Endothelial cell (in vitro differentiated cells): ENCODE results near the gene UPK1B. TPM values are rescaled to one million over a fixed set of nuclear protein-coding genes. Genes with fewer than 3 reads are reported as not detected.
A peak's percentile ranks its signal among the peaks of the same experiment; 100 is the strongest.

Source experiments
- DNase-seq: peaks from one replicate; pipeline ENCODE4 v3.0.0; 2021; ENCODE audit warnings: low spot score
- H3K27ac Mint-ChIP-seq: one replicate; pipeline ENCODE4 v1.8.0; 2021; ENCODE audit warnings: mixed read lengths, inconsistent platforms; ENCODE audit not compliant: unreplicated experiment
- H3K27me3 Mint-ChIP-seq: one replicate; pipeline ENCODE4 v1.8.0; 2021; ENCODE audit warnings: mild to moderate bottlenecking, moderate library complexity, mixed read lengths, inconsistent platforms; ENCODE audit not compliant: unreplicated experiment
- H3K36me3 Mint-ChIP-seq: one replicate; pipeline ENCODE4 v1.8.0; 2021; ENCODE audit warnings: mild to moderate bottlenecking, low read depth, mixed read lengths, inconsistent platforms; ENCODE audit not compliant: unreplicated experiment
- H3K4me1 Mint-ChIP-seq: one replicate; pipeline ENCODE4 v1.8.0; 2021; ENCODE audit warnings: mild to moderate bottlenecking, mixed read lengths, inconsistent platforms; ENCODE audit not compliant: unreplicated experiment
- H3K4me3 Mint-ChIP-seq: one replicate; pipeline ENCODE4 v1.8.0; 2021; ENCODE audit warnings: mild to moderate bottlenecking, mixed read lengths, inconsistent platforms; ENCODE audit not compliant: unreplicated experiment
- H3K9me3 Mint-ChIP-seq: one replicate; pipeline ENCODE4 v1.8.0; 2021; ENCODE audit warnings: mixed read lengths, inconsistent platforms; ENCODE audit not compliant: unreplicated experiment
- CTCF ChIP-seq: fragments of 200-600 bp; sonication (generic); IDR thresholded peaks from one replicate; pipeline ENCODE4 v1.5.0; 2021; ENCODE audit warnings: antibody characterized with exemption; ENCODE audit not compliant: unreplicated experiment
- total RNA-seq: library from RNA; stranded (reverse); fragmentation: NEBNext Ultra II Directional; extraction: Animal tissue kit (Norgen Biotek cat#: 25700); gene quantifications from one replicate; pipeline ENCODE4 v1.2.1, GENCODE V29; 2021; ENCODE audit not compliant: unreplicated experiment

The UPK1B gene
- total RNA-seq, 1 donor from 2014 or later: not detected

- Mint-ChIP-seq H3K27ac (no peak overlapping the region), H3K9me3 (no peaks in the 10 kb centered on the region), H3K4me3 (no peak overlapping the region), H3K4me1 (peaks cover 19% of the 10 kb centered on the region), H3K27me3 (no peaks in the 10 kb centered on the region), H3K36me3 (peaks cover 32% of the 10 kb centered on the region)
- no peak for DNase-seq
- no peak for TF ChIP-seq CTCF
Observed at GRCh38 chr3:119211803-119212202, 38.4 kb downstream of the UPK1B start.

- no peak for TF ChIP-seq CTCF
- H3K4me1 Mint-ChIP-seq: no peaks in the 10 kb centered on the region
- H3K36me3 Mint-ChIP-seq: peaks cover 26% of the 10 kb centered on the region
- no peak for DNase-seq
- H3K4me3 Mint-ChIP-seq: no peak overlapping the region
- H3K9me3 Mint-ChIP-seq: no peaks in the 10 kb centered on the region
- H3K27ac Mint-ChIP-seq: no peak overlapping the region
- no peaks in the 10 kb centered on the region for H3K27me3 Mint-ChIP-seq
Observed at GRCh38 chr3:119219069-119219468, 45.7 kb downstream of the UPK1B start.

GRCh38 chr3:119220198-119220597 lies 46.8 kb downstream of the UPK1B start:
- peaks cover 26% of the 10 kb centered on the region for H3K36me3 Mint-ChIP-seq
- no peaks in the 10 kb centered on the region for H3K9me3 Mint-ChIP-seq
- TF ChIP-seq CTCF: no peak
- H3K4me3 Mint-ChIP-seq: peak overlapping the region; percentile 37
- H3K4me1 Mint-ChIP-seq: no peaks in the 10 kb centered on the region
- H3K27me3 Mint-ChIP-seq: no peaks in the 10 kb centered on the region
- H3K27ac Mint-ChIP-seq: no peak overlapping the region
- DNase-seq: no peak

- no peak for DNase-seq
- H3K27ac Mint-ChIP-seq: no peak overlapping the region
- no peak for TF ChIP-seq CTCF
- peaks cover 23% of the 10 kb centered on the region for H3K36me3 Mint-ChIP-seq
- H3K4me3 Mint-ChIP-seq: no peak overlapping the region
- no peaks in the 10 kb centered on the region for H3K9me3 Mint-ChIP-seq
- H3K27me3 Mint-ChIP-seq: no peaks in the 10 kb centered on the region
- H3K4me1 Mint-ChIP-seq: no peaks in the 10 kb centered on the region
Observed at GRCh38 chr3:119220970-119221667, 47.7 kb downstream of the UPK1B start.

- DNase-seq: no peak
- Mint-ChIP-seq H3K9me3 (no peaks in the 10 kb centered on the region), H3K4me1 (no peaks in the 10 kb centered on the region), H3K27ac (no peak overlapping the region), H3K27me3 (no peaks in the 10 kb centered on the region), H3K4me3 (peak overlapping the region; percentile 39), H3K36me3 (peaks cover 23% of the 10 kb centered on the region)
- no peak for TF ChIP-seq CTCF
Observed at GRCh38 chr3:119221779-119222320, 48.5 kb downstream of the UPK1B start.
